Activated T-helper 2 cell treated with anti-CD3 and anti-CD28 coated beads, Interferon-gamma antibody, Interleukin-2, Interleukin-4, amounts not matched to agents 10 μg/mL and 5 μg/mL and 100 μg/mL, durations not matched to agents 14 hours and 24 hours and 36 hours (primary cell): ENCODE data around the gene ELF5. TPM values are rescaled to one million over a fixed set of nuclear protein-coding genes. Genes with fewer than 3 reads are reported as not detected.

Source experiments
- DNase-seq: peaks from one replicate; pipeline ENCODE4 v3.0.0; 2021; ENCODE audit warnings: low spot score
- H3K27ac Mint-ChIP-seq: one replicate; pipeline ENCODE4 v1.8.0; 2021; ENCODE audit warnings: mixed read lengths
- H3K27me3 Mint-ChIP-seq: one replicate; pipeline ENCODE4 v1.8.0; 2021; ENCODE audit warnings: low read depth, mixed read lengths
- H3K36me3 Mint-ChIP-seq: one replicate; pipeline ENCODE4 v1.8.0; 2021; ENCODE audit warnings: low read depth, mixed read lengths
- H3K4me1 Mint-ChIP-seq: one replicate; pipeline ENCODE4 v1.8.0; 2021; ENCODE audit warnings: low read depth, mixed read lengths
- H3K4me3 Mint-ChIP-seq: one replicate; pipeline ENCODE4 v1.8.0; 2021; ENCODE audit warnings: low read depth, mild to moderate bottlenecking, moderate library complexity, mixed read lengths
- H3K9me3 Mint-ChIP-seq: one replicate; pipeline ENCODE4 v1.8.0; 2021; ENCODE audit warnings: mixed read lengths
- intact Hi-C: fragments of 100-400 bp; cut with micrococcal nuclease; formaldehyde crosslinking; loops from one replicate; pipeline ENCODE4 v1.15.1; 2023
- total RNA-seq: library from RNA; stranded (reverse); gene quantifications from 2 replicates; pipeline ENCODE4 v1.2.3, GENCODE V29; 2022

The ELF5 gene
- total RNA-seq, 1 donor from 2014 or later: not detected

DNA sequence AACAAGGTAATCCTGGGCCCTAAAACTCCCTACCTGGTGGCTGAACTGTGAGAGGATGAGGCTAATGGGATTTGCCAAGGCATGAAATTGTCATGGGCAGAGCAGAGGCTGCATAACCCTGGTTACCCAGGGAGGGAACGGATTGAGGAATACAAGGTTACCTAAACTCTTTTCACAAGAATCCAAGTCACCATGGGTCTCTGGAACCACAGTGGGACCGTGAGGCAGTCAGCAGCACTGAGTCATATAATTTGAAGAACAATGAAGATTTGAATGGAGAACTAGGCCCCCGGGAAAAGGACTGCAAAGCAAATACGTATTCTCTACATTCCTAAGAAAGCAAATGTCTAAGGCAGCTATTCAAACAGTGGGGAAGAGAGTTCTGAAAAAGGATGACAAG is 55.1 kb downstream of the ELF5 start:
- H3K4me1 Mint-ChIP-seq: no peaks in the 10 kb centered on the region
- intact Hi-C loops: no loop called here
- no peak overlapping the region for H3K4me3 Mint-ChIP-seq
- no peak for DNase-seq
- peaks cover 49% of the 10 kb centered on the region for H3K36me3 Mint-ChIP-seq
- H3K27me3 Mint-ChIP-seq: no peaks in the 10 kb centered on the region
- no peaks in the 10 kb centered on the region for H3K9me3 Mint-ChIP-seq
- H3K27ac Mint-ChIP-seq: no peak overlapping the region

DNA sequence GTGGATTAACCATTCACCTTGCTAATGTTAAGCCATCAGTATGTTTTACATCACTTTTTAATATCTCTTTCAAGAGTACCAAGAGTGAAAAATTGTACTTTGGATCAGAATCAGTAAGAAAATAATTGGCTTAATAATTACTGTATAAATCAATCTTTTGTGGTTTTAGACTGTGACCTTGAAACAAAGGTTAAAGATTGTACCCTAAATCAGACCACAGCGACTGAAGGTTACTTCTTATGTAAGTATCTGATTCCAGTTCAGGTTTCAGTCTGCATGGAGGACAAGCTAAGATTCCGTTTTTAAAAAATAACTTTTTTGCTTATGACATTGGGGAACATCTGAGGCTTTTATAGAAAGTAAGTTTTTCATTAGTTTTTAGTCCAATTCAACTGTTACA is 56.0 kb downstream of the ELF5 start:
- peaks cover 47% of the 10 kb centered on the region for H3K36me3 Mint-ChIP-seq
- H3K4me1 Mint-ChIP-seq: no peaks in the 10 kb centered on the region
- intact Hi-C loops: no loop called here
- no peak for DNase-seq
- H3K4me3 Mint-ChIP-seq: no peak overlapping the region
- H3K27ac Mint-ChIP-seq: no peak overlapping the region
- no peaks in the 10 kb centered on the region for H3K9me3 Mint-ChIP-seq
- H3K27me3 Mint-ChIP-seq: no peaks in the 10 kb centered on the region

DNA sequence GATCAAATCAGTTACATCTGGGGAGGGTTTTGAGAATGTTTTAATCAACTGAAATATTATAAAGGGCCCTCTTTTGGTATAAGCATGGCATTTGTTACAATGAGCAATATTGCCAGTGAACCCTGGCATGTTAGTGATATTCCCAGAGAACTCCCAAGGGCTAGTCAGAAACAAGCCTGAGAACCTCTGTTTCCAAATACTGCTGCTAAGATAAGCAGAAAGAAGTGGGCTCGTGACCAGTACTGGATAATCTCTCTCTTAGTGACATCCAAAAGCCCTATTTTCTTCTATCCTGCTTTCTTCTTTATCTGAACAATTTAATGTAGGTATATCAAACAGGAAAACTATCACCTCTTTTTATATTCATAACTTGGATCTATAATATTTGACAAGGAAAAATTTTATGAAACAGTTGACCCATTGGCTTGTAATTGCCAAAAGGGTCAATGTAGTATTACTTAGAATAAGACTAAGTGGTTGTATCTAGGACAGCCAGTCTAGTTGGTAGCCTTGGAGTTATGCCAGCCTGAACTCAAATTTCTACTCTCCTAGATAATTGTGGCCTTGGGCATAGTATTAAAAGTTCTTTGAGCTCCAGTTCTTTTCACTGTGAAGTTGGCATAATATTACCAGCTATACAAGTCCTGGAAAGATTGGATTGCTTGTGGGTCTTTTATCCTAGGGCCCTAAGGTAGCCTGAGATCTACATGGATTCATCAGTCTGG is 59.1 kb downstream of the ELF5 start:
- H3K9me3 Mint-ChIP-seq: no peaks in the 10 kb centered on the region
- no peak for DNase-seq
- H3K27me3 Mint-ChIP-seq: no peaks in the 10 kb centered on the region
- peaks cover 61% of the 10 kb centered on the region for H3K36me3 Mint-ChIP-seq
- H3K4me1 Mint-ChIP-seq: peaks cover 5% of the 10 kb centered on the region
- no peak overlapping the region for H3K27ac Mint-ChIP-seq
- intact Hi-C loops: no loop called here
- no peak overlapping the region for H3K4me3 Mint-ChIP-seq

DNA sequence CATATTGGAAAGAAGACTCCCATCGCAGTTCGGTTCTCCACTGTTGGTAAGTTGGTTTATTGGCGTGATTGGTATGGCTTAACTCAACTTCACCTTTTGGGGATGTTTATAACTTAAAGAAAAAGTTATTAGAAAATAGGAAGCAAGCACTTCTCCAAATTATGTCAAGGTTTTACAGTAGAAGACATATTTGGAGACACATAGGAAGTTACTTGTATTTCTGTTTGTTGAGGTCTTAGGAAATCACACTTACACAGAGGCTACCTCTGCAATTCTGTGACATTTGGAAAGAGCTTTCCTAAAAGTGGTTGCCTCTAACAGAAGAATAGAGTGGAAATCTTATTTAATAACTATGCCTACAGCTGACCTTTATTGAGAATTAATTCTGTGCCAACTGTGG is 62.5 kb downstream of the ELF5 start:
- no peaks in the 10 kb centered on the region for H3K9me3 Mint-ChIP-seq
- H3K36me3 Mint-ChIP-seq: peaks cover 52% of the 10 kb centered on the region
- no peak overlapping the region for H3K27ac Mint-ChIP-seq
- peaks cover 22% of the 10 kb centered on the region for H3K4me1 Mint-ChIP-seq
- intact Hi-C loops: no loop called here
- no peaks in the 10 kb centered on the region for H3K27me3 Mint-ChIP-seq
- H3K4me3 Mint-ChIP-seq: no peak overlapping the region
- DNase-seq: no peak

DNA sequence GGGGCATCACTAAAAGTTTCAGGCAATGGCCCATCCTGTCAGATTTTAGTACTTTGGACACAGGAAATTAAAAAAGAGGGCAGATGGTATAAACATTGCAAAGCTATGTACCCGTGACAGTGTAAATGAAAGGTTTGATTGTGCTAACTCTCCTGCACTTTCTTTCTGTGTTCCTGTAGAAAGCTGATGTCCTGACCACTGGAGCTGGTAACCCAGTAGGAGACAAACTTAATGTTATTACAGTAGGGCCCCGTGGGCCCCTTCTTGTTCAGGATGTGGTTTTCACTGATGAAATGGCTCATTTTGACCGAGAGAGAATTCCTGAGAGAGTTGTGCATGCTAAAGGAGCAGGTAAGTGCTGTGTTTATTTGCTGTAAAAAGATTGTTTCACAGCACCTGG is 64.6 kb downstream of the ELF5 start:
- H3K9me3 Mint-ChIP-seq: no peaks in the 10 kb centered on the region
- no peak overlapping the region for H3K4me3 Mint-ChIP-seq
- DNase-seq: no peak
- intact Hi-C loops: no loop called here
- H3K27ac Mint-ChIP-seq: no peak overlapping the region
- peaks cover 28% of the 10 kb centered on the region for H3K4me1 Mint-ChIP-seq
- peaks cover 43% of the 10 kb centered on the region for H3K36me3 Mint-ChIP-seq
- no peaks in the 10 kb centered on the region for H3K27me3 Mint-ChIP-seq

DNA sequence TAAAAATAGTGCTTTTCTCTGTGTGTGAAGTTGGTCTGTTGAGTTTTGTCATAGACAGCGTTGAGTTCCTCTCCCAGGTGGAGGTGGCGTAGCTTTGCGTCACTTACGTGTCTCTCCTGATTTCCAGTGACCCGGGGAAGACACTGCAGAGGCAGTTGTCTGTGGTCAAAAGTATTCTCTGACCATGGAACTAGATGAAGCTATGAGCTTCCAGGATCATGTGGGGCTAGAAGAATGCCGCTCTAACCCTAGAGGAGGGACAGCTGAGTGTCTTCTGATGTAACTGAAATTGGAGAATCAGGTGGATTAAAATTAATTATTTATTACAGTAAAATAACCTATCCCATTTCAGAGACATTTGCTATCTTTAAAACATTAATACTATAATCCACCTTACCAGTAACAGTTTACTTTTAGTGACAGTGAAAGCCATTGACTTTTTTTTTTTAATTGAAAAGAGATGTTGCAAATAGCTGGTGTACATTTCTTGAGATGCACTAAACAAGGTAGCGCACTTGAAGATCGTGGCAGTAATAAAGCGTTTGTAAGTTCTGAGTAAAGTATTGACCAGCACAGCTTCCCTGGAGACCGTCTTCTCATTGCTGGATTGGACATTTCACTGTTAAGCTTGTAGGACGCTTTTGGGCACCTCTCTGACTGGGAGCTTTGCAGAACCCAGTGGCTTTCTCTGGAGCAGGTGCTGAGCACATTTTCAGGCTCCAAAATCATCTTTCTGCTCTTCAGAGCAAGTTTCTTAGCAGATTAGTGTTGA is 65.2 kb downstream of the ELF5 start:
- Mint-ChIP-seq H3K4me3 (no peak overlapping the region), H3K27me3 (no peaks in the 10 kb centered on the region), H3K27ac (no peak overlapping the region), H3K9me3 (no peaks in the 10 kb centered on the region), H3K4me1 (peaks cover 29% of the 10 kb centered on the region), H3K36me3 (peaks cover 38% of the 10 kb centered on the region)
- DNase-seq: no peak
- intact Hi-C loops: no loop called here

DNA sequence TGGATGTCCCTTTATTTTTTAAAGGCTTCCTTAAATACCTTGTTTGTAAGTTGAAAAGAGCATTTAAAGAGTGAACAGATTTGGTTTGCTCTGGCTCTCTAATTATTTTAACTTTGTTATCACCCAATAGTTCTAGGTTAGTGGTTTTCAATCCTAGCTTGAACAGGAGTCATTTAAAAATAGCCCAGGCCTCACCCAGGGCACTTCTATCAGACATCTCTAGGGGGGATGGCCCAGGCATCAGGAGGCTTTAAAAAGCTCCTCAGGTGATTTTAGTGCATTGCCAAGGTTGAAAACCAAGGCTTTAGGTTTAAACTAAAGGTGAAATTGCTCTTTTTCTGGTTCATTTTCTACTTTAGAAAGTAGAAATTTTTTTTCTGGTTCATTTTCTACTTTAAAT is 66.5 kb downstream of the ELF5 start:
- intact Hi-C loops: no loop called here
- no peak for DNase-seq
- no peaks in the 10 kb centered on the region for H3K9me3 Mint-ChIP-seq
- H3K4me3 Mint-ChIP-seq: no peak overlapping the region
- H3K36me3 Mint-ChIP-seq: peaks cover 33% of the 10 kb centered on the region
- H3K27ac Mint-ChIP-seq: no peak overlapping the region
- H3K27me3 Mint-ChIP-seq: no peaks in the 10 kb centered on the region
- peaks cover 33% of the 10 kb centered on the region for H3K4me1 Mint-ChIP-seq

DNA sequence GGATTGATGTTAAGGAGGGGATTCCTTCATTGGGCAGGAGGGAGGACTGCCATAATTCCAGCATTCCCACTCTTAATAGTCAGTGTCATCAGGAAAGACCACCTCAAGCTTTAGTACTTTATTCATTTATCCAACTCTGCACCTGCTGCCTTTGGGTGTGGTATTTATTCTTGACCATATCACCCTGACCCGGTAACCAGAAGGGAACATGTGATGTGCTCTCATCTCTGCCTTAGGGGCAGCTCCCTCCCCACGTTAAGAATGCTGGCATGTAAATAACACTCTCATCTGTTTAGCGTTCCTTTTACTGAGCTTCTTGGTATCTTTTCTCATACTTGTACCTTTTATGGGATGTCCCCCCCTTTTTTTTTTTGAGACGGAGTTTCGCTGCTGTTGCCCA is 67.2 kb downstream of the ELF5 start:
- DNase-seq: no peak
- Mint-ChIP-seq H3K4me1 (peaks cover 33% of the 10 kb centered on the region), H3K27me3 (no peaks in the 10 kb centered on the region), H3K36me3 (peaks cover 31% of the 10 kb centered on the region), H3K27ac (no peak overlapping the region), H3K4me3 (no peak overlapping the region), H3K9me3 (no peaks in the 10 kb centered on the region)
- intact Hi-C loops: no loop called here

DNA sequence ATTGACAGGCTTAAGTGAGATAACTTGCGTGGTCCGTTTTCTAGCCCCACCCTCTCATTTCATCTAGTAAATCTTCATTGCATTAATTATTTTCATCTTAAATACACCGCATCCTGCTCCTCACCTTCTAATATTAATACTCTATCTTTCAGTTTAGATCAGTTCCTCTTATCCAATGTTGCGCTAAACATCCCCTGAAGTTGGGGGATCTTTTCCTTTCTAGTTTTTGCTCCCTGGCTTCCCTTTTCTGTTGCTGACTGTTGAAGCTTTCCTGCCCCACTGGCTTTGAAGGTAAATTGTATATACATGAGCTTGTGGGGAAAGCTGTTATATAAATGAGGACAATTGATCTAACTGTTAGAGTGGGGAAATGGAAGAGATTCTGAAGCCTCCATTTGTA is 67.6 kb downstream of the ELF5 start:
- H3K36me3 Mint-ChIP-seq: peaks cover 31% of the 10 kb centered on the region
- H3K27me3 Mint-ChIP-seq: no peaks in the 10 kb centered on the region
- intact Hi-C loops: no loop called here
- DNase-seq: no peak
- no peak overlapping the region for H3K4me3 Mint-ChIP-seq
- H3K9me3 Mint-ChIP-seq: no peaks in the 10 kb centered on the region
- H3K27ac Mint-ChIP-seq: no peak overlapping the region
- H3K4me1 Mint-ChIP-seq: peaks cover 33% of the 10 kb centered on the region

DNA sequence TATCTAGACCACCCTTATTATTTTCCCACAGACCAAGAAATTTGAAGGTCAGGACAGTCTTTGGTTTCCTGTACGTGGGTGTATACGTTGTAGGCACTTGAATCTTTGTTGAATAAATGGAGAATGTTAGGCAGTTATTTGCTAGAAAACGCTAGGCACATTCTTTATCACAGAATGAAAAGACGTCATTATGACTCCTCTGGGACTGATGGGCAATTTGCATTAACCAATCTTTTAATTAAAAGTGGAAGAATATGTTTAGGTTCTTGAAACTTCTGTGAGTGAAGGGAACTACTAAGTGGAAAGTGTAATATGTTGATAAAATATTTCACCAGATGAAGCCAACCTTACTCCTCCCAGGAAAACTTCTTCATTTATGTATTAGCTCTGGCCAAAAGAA is 69.2 kb downstream of the ELF5 start:
- Mint-ChIP-seq H3K4me3 (no peak overlapping the region), H3K9me3 (no peaks in the 10 kb centered on the region), H3K36me3 (peaks cover 19% of the 10 kb centered on the region), H3K27me3 (no peaks in the 10 kb centered on the region), H3K4me1 (peaks cover 38% of the 10 kb centered on the region), H3K27ac (no peak overlapping the region)
- intact Hi-C loops: no loop called here
- no peak for DNase-seq

DNA sequence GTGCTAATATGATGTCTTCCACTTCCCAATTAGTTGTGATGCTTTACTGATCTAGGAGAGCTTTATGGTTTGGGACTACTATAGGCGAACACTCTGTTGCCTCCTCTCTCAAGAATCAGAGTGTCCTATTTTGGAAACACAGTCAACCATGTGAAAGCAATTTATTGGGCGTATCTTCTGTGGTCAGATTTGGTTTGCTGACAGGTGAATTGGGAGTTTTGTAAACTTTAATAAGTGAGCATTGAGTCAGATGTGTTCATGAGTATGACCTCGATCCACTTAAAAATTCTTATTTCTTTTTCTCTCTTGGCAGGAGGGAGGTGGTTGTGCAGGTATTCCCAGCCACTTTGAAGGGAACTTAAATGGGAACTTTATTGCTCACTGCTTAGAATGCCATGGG is 70.5 kb downstream of the ELF5 start:
- no peak overlapping the region for H3K27ac Mint-ChIP-seq
- intact Hi-C loops: no loop called here
- H3K27me3 Mint-ChIP-seq: no peaks in the 10 kb centered on the region
- no peak for DNase-seq
- H3K4me3 Mint-ChIP-seq: no peak overlapping the region
- H3K36me3 Mint-ChIP-seq: peaks cover 13% of the 10 kb centered on the region
- no peaks in the 10 kb centered on the region for H3K9me3 Mint-ChIP-seq
- peaks cover 30% of the 10 kb centered on the region for H3K4me1 Mint-ChIP-seq

DNA sequence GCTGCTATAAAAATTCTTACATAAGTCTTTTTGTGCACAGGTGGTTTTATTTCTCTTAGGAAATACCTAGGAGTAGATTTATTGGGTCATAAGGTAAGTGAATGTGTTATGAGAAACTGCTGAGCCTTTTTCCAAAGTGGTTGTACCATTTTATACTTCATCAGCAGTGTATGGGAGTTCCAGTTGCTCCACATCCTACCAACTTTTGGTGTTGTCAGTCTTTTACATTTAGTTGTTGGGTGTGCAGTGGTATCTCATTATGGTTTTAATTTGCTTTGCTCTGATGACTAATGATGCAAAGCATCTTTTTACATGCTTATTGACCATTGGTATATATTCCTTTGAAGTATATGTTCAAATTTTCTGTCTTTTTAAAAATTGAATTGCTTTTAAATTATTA is 71.8 kb downstream of the ELF5 start:
- Mint-ChIP-seq H3K4me3 (no peak overlapping the region), H3K4me1 (peaks cover 27% of the 10 kb centered on the region), H3K36me3 (peaks cover 9% of the 10 kb centered on the region), H3K27me3 (no peaks in the 10 kb centered on the region), H3K9me3 (no peaks in the 10 kb centered on the region), H3K27ac (no peak overlapping the region)
- DNase-seq: no peak
- intact Hi-C loops: no loop called here

DNA sequence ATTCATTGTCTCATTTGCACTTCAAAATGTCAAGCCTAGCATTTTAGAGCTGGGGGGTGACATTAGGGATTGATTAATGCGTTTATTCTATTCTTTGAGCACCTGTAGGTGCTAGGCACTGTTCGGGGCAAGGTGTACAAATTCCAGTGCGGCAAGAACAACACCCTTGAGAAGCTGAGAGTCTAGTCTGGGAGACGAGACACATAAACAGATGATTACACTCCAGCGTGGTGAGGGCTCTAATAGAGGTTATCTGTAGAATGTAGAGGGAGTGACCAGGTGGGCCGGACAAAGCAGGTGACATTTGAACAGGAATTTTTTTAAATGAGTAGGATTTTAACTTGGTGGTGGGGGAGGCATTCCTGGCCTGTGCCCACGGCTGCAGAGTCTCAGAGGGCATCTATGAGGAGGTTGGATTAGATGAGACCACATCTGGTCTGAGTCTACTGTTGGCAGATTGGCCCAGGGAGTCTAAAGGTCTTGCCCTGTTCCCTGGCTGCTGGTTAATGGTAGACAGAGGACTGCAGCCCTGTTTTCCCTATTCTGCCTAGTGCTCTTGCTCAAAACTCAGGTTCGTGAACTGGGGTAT is 73.9 kb downstream of the ELF5 start:
- Mint-ChIP-seq H3K36me3 (peaks cover 9% of the 10 kb centered on the region), H3K4me3 (peak overlapping the region; percentile 90), H3K27me3 (no peaks in the 10 kb centered on the region), H3K4me1 (peaks cover 30% of the 10 kb centered on the region), H3K27ac (peak overlapping the region; percentile 89), H3K9me3 (no peaks in the 10 kb centered on the region)
- intact Hi-C loops: loop anchor here (2.0 kb wide), 2 partner anchors 81 to 211 kb away; partner anchors contain the start of gene ABTB2
- no peak for DNase-seq
